ENCODE results near the gene CRIP2. TPM values are rescaled to one million over a fixed set of nuclear protein-coding genes. Genes with fewer than 3 reads are reported as not detected.

Gene CRIP2
- total RNA-seq, 3 donors from 2014 or later (not counting 1 experiment from before 2014, with no cell fraction given): 1.7 to 4.6 (median 2.0) TPM

DNA sequence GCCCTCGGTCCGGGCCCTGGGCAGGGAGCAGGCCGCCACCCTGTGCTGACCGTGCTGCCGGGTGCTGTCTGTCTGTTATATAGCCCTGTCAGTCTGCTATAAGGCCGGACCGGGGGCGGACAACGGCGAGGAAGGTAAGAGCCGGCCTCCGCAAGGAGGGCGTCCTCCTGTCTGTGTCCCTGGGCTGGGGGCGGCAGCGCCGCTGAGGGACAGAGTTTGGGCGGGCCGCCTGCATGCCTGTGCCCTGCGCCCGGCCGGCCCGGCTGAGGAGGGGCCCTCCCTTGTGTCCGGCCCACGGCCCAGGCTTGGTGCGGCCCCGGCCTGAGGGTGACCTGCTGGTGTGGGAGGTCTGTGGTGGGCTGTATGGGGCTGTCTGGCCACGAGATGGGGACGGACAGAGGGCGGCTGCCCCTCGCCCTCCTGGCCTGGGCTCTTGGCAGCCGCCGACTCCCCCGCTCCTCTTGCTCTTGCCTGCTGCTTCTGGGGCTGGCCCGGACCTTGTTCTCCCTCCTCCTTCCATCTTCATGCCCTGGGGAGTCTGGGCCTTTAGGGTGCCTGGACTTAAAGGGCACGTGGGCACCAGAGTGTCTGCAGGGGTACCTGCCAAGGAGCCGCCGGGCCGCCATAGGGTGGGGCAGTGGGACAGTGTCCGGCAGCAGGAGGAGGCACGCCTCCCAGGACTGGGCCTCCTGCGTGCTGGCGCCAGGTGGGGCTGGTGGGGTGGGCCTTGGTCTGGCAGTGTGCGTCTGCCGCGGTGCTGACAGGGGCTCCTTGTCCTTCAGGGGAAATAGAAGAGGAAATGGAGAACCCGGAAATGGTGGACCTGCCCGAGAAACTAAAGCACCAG, 25.1 kb upstream of the CRIP2 start:
- Histone ChIP-seq H3K9me3 (ENCODE audit: control insufficient read depth, insufficient read depth, low read length) (no peaks in the 10 kb centered on the region), H3K4me3 (ENCODE audit: low read length) (no peak overlapping the region), H3K27me3 (ENCODE audit: control insufficient read depth, insufficient read depth, low read length) (no peaks in the 10 kb centered on the region), H3K36me3 (ENCODE audit: control insufficient read depth, insufficient read depth, low read length) (peaks cover 15% of the 10 kb centered on the region), H3K27ac (ENCODE audit: low read length) (no peak overlapping the region), H3K4me1 (ENCODE audit: control insufficient read depth, insufficient read depth, low read length) (no peaks in the 10 kb centered on the region)
- Mint-ChIP-seq H3K4me1 (no peaks in the 10 kb centered on the region), H3K27me3 (ENCODE audit: low read depth in 2 of 2) (no peaks in the 10 kb centered on the region), H3K9me3 (no peaks in the 10 kb centered on the region), H3K4me3 (no peak overlapping the region), H3K36me3 (no peaks in the 10 kb centered on the region), H3K27ac (no peak overlapping the region)
- WGBS (ENCODE audit: insufficient coverage): 96% methylated on average over 46 of the region's 47 CpGs
- TF ChIP-seq, protein P1, sequence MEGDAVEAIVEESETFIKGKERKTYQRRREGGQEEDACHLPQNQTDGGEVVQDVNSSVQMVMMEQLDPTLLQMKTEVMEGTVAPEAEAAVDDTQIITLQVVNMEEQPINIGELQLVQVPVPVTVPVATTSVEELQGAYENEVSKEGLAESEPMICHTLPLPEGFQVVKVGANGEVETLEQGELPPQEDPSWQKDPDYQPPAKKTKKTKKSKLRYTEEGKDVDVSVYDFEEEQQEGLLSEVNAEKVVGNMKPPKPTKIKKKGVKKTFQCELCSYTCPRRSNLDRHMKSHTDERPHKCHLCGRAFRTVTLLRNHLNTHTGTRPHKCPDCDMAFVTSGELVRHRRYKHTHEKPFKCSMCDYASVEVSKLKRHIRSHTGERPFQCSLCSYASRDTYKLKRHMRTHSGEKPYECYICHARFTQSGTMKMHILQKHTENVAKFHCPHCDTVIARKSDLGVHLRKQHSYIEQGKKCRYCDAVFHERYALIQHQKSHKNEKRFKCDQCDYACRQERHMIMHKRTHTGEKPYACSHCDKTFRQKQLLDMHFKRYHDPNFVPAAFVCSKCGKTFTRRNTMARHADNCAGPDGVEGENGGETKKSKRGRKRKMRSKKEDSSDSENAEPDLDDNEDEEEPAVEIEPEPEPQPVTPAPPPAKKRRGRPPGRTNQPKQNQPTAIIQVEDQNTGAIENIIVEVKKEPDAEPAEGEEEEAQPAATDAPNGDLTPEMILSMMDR (IDR thresholded peaks at IDR 0.05): no peak
- ATAC-seq: no peak
- intact Hi-C loops (cut with micrococcal nuclease): no loop called here
- DNase-seq: no peak

DNA sequence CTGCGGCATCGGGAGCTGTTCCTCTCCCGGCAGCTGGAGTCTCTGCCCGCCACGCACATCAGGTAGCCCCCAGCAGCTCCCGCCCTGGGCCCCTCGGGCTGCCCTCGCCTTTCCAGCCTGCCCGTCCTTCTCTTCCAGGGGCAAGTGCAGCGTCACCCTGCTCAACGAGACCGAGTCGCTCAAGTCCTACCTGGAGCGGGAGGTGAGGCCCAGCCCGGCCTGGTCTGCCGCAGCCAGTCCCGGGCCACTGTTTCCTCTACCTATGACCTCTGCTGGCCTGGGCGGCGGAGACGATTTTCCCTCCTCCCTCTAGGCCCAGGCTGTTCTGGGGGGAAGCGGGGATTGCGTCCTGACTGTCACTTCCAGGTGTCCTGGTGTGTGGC, 24.5 kb upstream of the CRIP2 start:
- no peaks in the 10 kb centered on the region for H3K9me3 ChIP-seq (ENCODE audit: control insufficient read depth, insufficient read depth, low read length)
- intact Hi-C loops (cut with micrococcal nuclease): no loop called here
- H3K27ac Mint-ChIP-seq: no peak overlapping the region
- no peaks in the 10 kb centered on the region for H3K4me1 ChIP-seq (ENCODE audit: control insufficient read depth, insufficient read depth, low read length)
- no peaks in the 10 kb centered on the region for H3K36me3 Mint-ChIP-seq
- no peaks in the 10 kb centered on the region for H3K27me3 ChIP-seq (ENCODE audit: control insufficient read depth, insufficient read depth, low read length)
- no peaks in the 10 kb centered on the region for H3K9me3 Mint-ChIP-seq
- WGBS (ENCODE audit: insufficient coverage): 96% methylated on average over 22 of the region's 22 CpGs
- H3K36me3 ChIP-seq (ENCODE audit: control insufficient read depth, insufficient read depth, low read length): peaks cover 17% of the 10 kb centered on the region
- no peak for DNase-seq
- H3K27me3 Mint-ChIP-seq (ENCODE audit: low read depth in 2 of 2): no peaks in the 10 kb centered on the region
- no peak for ATAC-seq
- H3K27ac ChIP-seq (ENCODE audit: low read length): no peak overlapping the region
- TF ChIP-seq, protein P1 (IDR thresholded peaks at IDR 0.05): no peak
- H3K4me3 Mint-ChIP-seq: no peak overlapping the region
- H3K4me3 ChIP-seq (ENCODE audit: low read length): no peak overlapping the region
- no peaks in the 10 kb centered on the region for H3K4me1 Mint-ChIP-seq

DNA sequence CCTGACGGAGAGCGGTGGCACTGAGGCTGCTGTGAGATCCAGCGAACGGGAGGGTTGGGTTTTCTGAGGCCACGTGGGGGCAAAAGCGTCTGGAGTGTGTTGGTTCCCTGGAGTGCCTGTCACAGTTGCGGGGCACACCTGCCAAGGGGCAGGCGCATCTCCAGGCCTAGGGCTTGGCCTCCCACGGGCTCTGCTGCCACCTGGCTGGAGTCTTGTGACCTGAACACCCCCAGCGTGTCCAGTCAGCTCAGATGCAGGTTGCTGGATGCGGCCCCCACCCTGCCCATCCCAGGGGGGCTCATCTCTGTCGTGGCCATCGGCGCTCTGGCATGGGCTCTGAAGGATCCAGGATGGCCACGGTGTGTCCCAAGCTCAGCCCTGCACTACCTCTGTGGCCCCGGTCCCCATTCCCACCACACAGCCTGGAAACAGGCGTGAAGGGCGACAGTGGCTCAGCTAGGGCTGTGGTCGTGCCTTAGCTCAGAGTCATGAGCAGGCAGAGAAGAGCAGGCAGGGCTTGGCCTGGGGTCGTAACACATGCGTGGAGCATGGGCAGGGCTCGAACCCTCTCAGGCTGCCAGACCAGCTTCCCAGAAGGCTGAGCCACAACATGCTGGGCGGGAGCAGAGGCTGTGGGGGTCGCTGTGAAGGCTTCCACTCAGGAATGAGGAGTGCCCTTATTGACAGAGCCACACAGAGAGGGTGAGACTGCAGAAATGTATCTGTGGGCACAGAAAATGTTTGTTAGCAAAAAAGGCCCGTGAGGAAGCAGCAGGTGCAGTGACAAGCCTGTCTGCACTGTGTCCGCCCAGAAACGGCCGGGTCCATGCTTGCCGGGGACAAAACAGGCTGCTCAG, 23.5 kb upstream of the CRIP2 start:
- Histone ChIP-seq H3K4me1 (ENCODE audit: control insufficient read depth, insufficient read depth, low read length) (no peaks in the 10 kb centered on the region), H3K4me3 (ENCODE audit: low read length) (no peak overlapping the region), H3K9me3 (ENCODE audit: control insufficient read depth, insufficient read depth, low read length) (no peaks in the 10 kb centered on the region), H3K36me3 (ENCODE audit: control insufficient read depth, insufficient read depth, low read length) (peaks cover 27% of the 10 kb centered on the region), H3K27me3 (ENCODE audit: control insufficient read depth, insufficient read depth, low read length) (no peaks in the 10 kb centered on the region), H3K27ac (ENCODE audit: low read length) (no peak overlapping the region)
- ATAC-seq: no peak
- Mint-ChIP-seq H3K4me3 (no peak overlapping the region), H3K27ac (no peak overlapping the region), H3K27me3 (ENCODE audit: low read depth in 2 of 2) (no peaks in the 10 kb centered on the region), H3K9me3 (no peaks in the 10 kb centered on the region), H3K4me1 (no peaks in the 10 kb centered on the region), H3K36me3 (no peaks in the 10 kb centered on the region)
- WGBS (ENCODE audit: insufficient coverage): 94% methylated on average over 29 of the region's 29 CpGs
- no peak for DNase-seq
- intact Hi-C loops (cut with micrococcal nuclease): no loop called here
- TF ChIP-seq, protein P1 (IDR thresholded peaks at IDR 0.05): no peak

All from natural killer cell (primary cell).